HG02973 (cell line): Measurements from ENCODE around the gene UGT2B7.
A peak's percentile ranks its signal among the peaks of the same experiment; 100 is the strongest.
"Not testable (repeated sequence)": the region's sequence is repeated elsewhere in the genome, so short reads cannot be mapped to it uniquely, and the experiment has no call there.

Experiments used
- ATAC-seq: cut with Tn5 transposase; IDR thresholded peaks from one replicate; pipeline ENCODE4 v1.9.1; 2021; ENCODE audit warnings: moderate library complexity; ENCODE audit not compliant: unreplicated experiment

UGT2B7 gene

DNA sequence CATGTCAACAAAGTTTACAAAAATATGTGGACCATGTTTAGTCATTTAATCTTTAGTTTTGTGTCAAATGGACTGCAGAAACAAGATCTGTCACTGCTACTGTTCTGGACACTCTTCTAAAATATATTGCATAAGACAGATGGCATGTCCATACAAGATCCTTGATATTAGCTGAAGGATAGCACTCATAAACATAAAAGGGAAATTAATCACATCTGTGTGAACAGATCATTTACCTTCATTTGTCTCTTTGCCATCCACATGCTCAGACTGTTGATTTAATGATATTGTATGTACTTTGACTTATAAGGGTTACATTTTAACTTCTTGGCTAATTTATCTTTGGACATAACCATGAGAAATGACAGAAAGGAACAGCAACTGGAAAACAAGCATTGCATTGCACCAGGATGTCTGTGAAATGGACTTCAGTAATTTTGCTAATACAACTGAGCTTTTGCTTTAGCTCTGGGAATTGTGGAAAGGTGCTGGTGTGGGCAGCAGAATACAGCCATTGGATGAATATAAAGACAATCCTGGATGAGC lies at the start of gene UGT2B7:
UGT2B7 (plus strand) TSS at position 364 of the 546 bp plus-strand sequence; CDS start at position 411, 47 bp downstream.
- no peak for ATAC-seq

DNA sequence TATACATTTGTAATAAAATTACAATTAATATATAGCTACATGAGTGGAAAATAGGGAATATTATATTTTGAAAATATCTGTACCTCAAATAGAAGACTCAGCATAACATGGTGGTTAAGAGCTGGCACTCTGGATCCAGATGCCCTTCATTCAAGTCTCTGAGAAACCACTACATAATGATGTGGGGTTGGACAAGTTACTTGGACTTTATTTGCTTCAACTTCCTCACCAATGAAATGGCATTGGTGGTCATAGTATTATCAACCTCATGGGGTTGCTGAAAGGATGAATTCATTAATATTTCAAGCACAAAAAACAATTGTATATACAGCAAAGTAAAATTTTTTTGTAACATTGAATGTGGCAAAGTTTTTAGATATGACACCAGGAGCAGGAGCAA lies 46.4 kb upstream of the UGT2B7 start:
- ATAC-seq, result no peak

DNA sequence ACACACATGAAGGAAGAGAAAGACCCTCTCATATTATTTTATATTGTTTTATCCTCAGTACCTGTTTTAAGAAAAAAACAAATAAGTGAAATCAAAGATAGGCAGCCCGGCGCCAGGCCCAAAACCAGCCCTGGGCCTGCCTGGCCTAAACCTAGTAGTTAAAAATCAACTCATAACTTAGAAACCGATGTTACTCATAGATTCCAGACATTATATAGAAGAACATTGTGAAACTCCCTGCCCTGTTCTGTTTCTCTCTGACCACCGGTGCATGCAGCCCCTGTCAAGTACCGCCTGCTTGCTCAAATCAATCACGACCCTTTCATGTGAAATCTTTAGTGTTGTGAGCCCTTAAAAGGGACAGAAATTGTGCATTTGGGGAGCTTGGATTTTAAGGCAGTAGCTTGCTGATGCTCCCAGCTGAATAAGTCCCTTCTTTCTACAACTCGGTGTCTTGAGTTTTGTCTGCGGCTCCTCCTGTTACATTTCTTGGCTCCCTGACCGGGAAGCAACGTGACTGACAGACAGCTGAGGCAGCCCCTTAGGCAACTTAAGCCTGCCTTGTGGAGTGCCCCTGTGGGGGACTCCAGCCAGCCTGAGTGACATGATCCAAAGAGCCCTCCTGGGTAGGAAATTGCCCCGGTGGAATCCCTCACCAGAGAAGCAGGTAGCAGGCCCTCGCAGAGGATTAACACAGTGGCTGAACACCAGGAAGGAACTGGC lies 45.3 kb upstream of the UGT2B7 start:
- not testable (repeated sequence) for ATAC-seq

DNA sequence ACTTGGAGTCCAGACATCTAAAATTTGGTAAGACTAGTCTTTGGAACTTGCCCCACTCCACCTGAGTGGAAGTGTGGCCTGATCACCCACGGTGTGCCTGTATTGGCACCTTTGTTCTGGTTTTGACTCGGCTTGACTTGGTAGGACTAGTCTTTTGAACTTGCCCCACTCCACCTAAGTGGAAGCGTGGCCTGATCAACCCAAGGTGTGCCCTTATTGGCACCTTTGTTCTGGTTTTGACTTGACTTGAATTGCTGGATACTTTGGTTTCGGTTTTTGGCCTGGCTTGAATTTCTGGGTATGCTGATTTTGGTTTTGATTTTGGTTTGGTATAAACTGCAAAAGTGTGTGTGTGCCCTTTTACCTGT lies 44.7 kb upstream of the UGT2B7 start:
- no peak for ATAC-seq

DNA sequence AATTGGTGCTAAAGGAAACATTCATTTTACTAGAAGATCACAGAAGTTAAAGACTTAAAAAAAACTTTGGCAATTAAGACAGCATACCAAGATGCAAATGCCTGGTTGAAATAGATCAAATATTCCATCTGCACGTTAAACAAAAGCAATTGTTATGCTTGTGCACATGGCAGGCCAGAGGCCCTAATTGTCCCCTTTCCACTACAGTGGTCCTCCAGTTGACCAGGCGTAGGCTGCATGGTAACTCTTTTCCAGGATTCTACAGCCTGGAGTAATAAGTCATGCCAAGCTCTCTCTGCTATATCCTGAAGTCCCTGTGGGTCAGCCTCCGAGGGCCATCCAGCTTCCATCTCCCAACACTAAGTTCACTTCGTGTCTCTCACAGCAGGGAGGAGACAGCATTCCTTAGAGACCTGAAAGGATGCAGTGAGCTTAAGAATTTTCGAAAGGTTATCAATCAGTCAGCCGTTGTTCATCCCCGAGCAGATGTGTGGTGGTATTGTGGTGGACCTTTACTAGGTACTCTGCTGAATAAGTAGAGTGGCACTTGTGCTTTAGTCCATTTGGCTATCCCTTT lies 42.9 kb upstream of the UGT2B7 start:
- ATAC-seq, result not testable (repeated sequence)

DNA sequence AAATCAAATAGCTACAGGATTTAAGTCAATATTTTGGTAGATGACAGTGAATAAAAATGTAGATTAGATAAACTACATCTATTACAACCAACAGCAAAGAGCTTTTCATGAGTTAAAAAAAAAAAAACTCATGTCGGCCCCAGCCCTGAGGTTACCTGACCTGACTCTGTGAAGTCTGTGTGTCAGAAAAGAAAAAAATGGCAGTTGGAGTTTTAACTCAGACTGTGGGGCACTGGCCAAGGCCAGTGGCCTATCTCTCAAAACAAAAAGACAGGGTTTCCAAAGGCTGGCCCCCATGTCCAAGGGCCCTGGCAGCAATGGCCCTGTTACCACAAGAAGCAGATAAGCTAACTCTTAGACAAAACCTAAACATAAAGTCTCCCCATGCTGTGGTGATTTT lies 42.2 kb upstream of the UGT2B7 start:
- ATAC-seq, result not testable (repeated sequence)

DNA sequence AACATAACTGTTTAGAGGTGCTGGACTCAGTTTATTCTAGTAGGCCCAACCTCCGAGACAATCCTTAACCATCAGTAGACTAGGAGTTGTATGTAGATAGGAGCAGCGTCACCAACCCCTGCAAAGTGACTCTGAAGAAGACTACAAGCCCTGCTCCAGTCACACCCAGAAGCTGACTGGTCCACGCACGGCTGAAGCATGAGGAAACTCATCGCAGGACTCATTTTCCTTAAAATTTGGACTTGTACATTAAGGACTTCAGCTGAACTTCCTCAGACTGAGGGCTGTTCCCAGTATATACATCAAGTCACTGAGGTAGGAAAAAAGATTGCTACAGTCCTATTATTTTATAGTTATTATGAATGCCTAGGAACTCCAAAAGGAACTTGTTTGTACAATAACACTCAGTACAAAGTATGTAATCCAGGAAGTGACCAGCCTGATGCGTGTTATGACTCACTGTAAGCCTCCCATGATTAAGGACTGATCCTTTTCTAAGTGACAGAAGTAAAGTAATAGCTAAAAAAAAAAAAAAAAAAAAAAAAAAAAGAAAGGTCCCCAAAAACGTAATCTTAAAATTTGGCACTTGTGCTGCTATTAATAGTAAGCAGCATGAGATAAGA lies 41.6 kb upstream of the UGT2B7 start:
- no peak for ATAC-seq

DNA sequence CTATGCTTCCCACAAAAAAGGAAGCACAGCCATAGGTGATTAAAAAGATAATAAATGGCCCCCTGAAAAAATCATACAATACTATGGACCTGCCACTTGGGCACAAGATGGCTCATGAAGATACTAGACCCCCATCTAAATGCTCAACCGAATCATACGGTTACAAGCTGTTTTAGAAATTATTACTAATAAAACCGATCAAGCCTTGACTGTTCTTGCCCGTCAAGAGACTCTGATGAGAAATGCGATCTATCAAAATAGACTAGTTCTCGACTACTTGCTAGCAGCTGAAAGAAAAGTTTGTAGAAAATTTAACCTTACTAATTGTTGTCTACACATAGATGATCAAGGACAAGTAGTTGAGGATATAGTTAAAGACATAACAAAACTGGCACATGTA lies 40.1 kb upstream of the UGT2B7 start:
- no peak for ATAC-seq

DNA sequence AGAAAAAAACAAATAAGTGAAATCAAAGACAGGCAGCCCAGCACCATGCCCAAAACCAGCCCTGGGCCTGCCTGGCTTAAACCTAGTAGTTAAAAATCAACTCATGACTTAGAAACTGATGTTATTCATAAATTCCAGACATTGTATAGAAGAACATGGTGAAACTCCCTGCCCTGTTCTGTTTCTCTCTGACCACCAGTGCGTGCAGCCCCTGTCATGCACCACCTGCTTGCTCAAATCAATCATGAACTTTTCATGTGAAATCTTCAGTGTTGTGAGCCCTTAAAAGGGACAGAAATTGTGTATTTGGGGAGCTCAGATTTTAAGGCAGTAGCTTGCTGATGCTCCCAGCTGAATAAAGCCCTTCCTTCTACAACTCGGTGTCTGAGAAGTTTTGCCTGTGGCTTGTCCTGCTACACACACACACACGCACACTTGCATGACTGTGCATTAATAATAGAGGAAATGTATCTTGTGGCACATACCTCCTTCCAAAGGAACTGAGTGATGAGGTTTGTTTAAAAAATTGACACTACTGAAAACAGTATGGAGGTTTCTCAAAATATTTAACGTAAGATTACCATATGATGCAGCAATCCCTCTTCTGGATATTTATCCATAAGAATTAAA lies 39.2 kb upstream of the UGT2B7 start:
- ATAC-seq, result no peak

DNA sequence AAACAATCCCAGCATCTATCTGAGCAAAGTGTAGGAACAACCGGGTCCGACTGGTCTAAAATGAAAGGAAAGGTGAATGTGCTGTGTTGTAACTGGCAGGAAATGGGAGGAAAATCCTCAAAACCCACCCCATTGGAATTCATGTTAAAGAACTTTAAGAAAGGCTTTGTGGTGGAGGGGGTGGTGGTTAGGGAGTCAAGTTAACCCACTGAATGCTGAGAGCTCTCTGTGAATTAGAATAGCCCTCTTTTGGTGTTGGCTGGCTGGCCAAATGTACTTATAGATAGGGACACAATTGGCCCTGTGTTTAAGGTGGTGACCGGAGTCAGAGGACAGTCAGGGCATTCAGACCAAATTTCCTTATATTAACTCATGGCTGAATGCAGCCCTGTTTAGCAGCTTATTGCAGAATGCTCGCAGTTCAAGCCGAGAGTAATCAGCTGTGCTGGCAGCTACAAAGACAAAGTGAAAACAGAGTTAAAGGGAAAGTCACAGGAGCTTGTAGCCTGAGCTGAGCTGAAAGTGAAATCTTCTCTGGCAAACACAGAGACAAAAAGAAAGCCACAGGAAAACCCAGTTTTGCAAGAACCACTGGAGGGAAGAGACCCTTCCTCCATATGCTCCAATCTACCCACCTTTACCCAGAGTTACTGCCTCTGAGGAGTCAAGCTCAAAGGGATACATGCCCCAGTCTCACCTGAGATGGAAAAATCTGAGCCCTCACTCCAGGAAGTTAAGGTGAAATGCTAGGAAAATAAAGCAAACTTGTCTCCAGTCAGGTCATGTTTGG lies 38.5 kb upstream of the UGT2B7 start:
- ATAC-seq, result peak; percentile 86

DNA sequence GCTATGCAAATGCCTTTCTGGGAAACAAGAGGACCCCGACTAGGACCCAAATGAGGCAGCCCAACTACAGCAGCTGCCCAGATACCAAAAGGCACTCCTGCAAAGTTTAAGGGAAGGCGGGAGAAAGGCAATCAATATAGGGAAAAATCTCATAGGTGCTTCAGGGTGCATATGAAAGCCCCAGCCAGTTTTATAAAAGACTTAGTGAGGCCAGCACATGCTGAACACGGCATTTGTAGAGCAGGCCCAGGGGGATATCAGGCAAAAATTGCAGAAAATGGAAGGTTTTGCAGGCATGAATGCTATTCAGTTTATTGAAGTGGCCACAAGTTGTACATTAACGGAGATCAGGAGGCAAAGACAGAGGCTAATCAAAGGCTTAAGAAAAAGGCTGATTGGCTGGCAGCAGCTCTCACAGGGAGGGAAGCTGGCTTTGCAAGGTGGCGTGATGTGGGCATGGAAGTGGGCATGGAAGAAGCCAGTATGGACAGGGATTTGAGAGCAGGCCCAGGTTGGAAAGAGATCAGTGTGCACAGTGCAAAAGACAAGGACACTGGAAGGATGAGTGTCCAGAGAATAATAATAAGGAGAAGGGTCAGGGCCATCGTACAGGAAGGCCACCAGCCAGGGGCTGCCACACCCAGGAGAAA lies 37.7 kb upstream of the UGT2B7 start:
- no peak for ATAC-seq

DNA sequence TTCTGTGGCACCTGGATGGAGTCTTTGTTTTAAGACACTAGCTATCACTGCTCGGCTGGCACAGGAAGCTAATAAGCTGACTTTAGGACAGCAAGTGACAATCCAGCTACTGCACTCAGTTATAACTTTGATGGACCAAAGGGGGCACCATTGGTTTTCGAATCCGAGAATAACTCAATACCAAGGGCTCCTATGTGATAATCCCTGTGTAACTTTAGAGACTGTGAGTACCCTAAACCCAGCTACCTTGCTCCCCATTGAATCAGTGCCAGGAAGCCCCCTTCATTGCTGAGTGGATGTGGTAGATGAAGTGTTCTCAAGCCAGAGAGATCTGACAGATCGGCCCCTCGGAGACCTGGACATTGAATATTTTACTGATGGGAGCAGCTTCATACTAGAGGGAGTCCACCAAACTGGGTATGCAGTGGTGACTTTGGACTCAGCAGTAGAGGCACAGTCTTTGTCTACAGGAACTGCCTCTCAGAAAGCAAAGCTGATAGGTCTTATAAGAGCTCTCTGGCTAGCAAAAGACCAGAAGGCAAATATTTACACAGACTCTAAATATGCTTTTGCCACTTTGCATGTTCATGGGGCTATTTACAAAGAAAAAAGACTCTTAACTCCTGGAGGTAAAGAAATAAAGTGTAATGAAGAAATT lies 35.5 kb upstream of the UGT2B7 start:
- no peak for ATAC-seq

DNA sequence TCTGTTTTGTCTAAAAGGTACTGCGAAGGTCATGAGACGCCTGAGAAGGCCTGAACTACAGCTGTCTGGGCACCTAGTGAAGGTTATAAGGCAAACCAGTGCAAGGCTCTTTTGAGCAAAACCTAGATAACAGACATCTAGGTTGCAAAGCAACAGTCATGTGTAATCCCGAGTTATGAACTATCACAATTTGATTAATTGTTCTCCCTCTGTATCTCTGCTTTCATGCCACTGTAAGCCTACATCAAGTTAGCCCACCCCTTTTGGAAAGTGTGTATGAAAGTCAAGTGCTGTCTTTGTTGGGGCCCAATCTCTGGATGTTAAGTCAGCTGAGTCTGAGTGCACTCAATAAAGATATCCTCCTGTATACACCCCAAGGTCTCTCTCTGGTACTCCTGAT lies 31.9 kb upstream of the UGT2B7 start:
- no peak for ATAC-seq

DNA sequence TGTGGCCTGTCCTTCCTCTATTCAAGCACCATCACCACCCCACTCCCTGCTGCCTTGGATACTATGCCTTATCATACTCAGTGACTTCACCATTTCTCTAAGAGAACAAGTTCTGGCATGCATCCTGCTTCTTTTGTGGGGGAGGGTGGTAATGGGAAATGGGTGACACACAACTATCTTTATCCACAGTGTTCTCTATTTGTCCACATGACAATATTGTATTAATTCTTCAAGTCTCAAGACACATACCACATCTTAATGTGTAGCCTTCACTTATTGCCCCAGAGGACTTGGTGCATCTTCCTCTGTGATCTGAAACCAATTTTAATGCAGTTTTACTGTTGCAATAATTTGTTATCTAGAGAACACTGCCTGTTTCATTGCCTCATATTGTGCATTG lies 29.3 kb upstream of the UGT2B7 start:
- no peak for ATAC-seq

DNA sequence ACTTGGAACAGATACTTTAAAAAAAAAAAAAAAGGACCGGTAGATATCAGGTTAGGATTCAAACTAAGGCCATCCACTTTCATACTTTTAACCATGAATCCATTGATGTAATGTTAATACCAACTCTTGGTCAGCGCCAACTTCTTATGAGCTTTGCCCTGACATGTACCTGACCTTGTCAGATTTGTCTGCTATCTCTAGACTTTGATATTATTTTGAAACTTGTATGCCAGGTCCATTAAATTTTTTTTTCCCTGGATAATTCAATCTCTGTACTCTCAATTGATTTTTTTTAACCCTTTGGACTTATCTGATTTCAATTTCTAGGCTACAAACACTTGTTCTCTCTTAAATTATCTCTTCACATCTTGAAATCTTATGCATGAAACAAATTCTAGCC lies 27.2 kb upstream of the UGT2B7 start:
- ATAC-seq, result no peak

DNA sequence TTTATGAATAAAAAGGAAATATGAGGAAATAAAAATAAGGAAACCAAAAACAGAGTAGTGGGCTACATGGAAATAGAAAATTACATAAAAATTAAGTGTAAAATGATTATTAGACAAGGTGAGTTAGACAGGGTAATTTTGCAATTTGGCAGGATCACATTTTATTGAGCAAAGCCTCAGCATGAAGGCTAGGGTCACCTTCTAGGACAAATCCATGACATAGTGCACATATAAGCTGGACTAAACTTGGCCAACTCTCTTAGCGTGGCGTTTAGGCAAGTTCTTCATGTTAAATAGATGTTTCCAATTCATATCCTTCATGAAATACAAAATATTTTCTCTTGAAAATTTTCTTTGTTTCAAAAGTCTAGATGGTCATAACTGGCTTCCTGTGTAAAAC lies 25.7 kb upstream of the UGT2B7 start:
- ATAC-seq, result no peak

DNA sequence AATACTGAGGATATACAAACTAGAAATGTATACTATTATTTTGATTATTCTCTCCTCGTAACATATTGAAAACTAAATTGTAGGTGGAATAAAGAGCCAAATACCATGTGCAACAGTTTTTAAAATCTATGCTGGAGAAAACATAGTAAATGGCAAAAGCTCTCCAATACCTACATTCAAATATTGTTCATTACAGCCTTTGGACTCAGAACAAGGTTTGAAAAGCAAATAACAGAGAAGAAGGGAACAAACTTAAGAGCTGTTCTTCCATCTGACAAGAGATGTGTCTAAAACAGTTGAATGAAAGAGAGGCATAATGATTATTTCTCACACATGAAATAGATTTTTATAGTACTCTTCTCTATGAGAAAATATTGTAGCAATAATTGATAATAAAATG lies 25.0 kb upstream of the UGT2B7 start:
- no peak for ATAC-seq

DNA sequence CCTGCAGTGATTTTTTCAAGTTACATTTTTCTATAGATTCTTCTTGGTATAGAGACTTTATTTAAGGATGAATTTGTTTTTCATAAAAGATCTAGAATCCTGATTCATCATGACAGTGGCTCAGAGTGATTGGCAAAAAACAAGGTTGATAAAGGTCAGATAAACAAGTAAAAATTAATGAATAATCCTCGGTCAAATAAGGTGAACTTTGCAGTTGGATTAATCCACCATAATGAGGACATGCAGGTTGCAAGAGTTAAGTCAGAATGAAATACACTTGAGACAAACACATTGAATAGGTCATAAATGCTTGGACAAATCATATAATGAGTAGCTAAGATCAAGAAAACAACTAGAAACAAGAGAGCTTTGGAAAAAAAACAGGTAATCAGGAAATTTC lies 22.9 kb upstream of the UGT2B7 start:
- no peak for ATAC-seq

DNA sequence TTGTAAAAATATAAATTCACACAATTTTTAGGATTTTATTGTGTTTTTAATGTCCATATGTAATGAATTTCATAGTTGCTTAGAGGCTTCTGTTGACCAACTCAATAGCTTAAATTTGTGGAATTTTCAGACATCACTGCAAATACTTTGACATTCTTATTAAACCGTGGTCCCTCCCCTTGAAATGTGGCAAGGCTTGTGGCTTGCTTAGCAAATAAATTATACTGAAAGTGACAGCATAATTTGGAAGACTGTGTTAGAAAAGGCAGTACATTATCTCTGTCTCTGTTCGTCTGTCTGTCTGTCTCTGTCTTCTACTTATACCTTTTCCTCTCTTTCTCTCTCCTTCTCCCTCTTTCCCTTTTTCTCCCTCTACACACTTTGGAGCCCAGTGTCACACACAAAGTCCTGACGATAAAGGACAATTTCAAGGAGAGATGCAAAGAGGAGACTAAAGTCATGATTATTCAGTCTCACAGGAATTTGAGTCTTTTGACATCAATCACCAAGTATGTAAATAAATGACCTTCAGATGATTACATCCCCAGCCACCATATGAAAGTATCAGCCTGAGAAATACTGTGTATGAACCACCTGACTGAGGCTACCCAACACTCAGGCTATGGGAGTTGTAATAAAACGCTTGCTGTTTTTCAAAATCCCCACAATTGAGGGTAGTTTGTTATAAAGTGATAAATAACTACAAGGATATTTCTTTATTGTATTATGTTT lies 21.0 kb upstream of the UGT2B7 start:
- no peak for ATAC-seq
